ENCODE data around the gene DOP1B.

- TF ChIP-seq CTCF (conservative IDR thresholded peaks at IDR 0.05) = peak; percentile 58
- no peak for TF ChIP-seq ZFX (IDR thresholded peaks at IDR 0.05)
These were observed 33.6 kb upstream of the DOP1B start for GRCh38 chr21:36122977-36123376.

Data from C4-2B (cell line).